Right lobe of liver (tissue), 6 donors: ENCODE results near the gene MYO18A. TPM values are rescaled to one million over a fixed set of nuclear protein-coding genes. Genes with fewer than 3 reads are reported as not detected.
A peak's percentile ranks its signal among the peaks of the same experiment; 100 is the strongest.

Experiments
- ATAC-seq, 4 donors: fragments of 200-7000 bp; cut with Tn5 transposase; one replicate each; pipeline ENCODE4 v1.9.1; 2020; ENCODE audit warnings: mild to moderate bottlenecking in 4 of 4, moderate library complexity in 4 of 4
- DNase-seq, 3 donors: peaks; one replicate each; pipeline ENCODE4 v3.0.0-alpha.2; 2020
- H3K27ac ChIP-seq, 3 donors: fragments of 200-600 bp; one replicate each; pipeline ENCODE4 v1.8.0; 2022
- H3K27me3 ChIP-seq, 2 donors: fragments of 200-600 bp; one replicate each; pipeline ENCODE4 v1.8.0; 2022
- H3K36me3 ChIP-seq, 4 donors: fragments of 200-600 bp; sonication (generic) in 1 of 4; one replicate each; pipeline versions ENCODE4 v1.5.1 to v1.8.0; 2017 to 2022; ENCODE audit warnings: control low read depth in 1 of 4
- H3K4me1 ChIP-seq, 4 donors: fragments of 200-600 bp; sonication (generic) in 1 of 4; one replicate each; pipeline versions ENCODE4 v1.5.1 to v1.8.0; 2017 to 2022; ENCODE audit warnings: control low read depth in 1 of 4
- H3K4me3 ChIP-seq, 3 donors: fragments of 200-600 bp; one replicate each; pipeline ENCODE4 v1.8.0; 2022
- H3K9me3 ChIP-seq, 4 donors: fragments of 200-600 bp; sonication (generic) in 1 of 4; one replicate each; pipeline versions ENCODE4 v1.5.1 to v1.8.0; 2017 to 2022; ENCODE audit warnings: control low read depth in 1 of 4
- CTCF ChIP-seq, 4 donors: fragments of 200-600 bp in 3 of 4; fragments of 450-650 bp in 1 of 4; IDR thresholded peaks; one replicate each; pipeline versions ENCODE4 v1.5.1 to v1.8.0; 2016 to 2022; ENCODE audit warnings: antibody characterized with exemption in 4 of 4, mild to moderate bottlenecking in 2 of 4
- POLR2A ChIP-seq: fragments of 450-650 bp; IDR thresholded peaks from one replicate; pipeline ENCODE4 v1.6.1; 2017; ENCODE audit warnings: antibody characterized with exemption, mild to moderate bottlenecking
- WGBS: methylation state at CpG from one replicate; pipeline ENCODE4 v1.1.6; 2018; ENCODE audit warnings: low coverage, low lambda C conversion rate; ENCODE audit not compliant: insufficient coverage; ENCODE audit errors: missing lambda C conversion rate; 5-methylcytosine and 5-hydroxymethylcytosine counted together
- intact Hi-C, 2 donors: fragments of 100-400 bp; cut with DNase I; formaldehyde crosslinking; loops; one replicate each; pipeline versions ENCODE4 v1.11.2 to v1.14.1; 2022
- total RNA-seq, 6 experiments: library from RNA; depleted of rRNA in 2 of 6; stranded (reverse); fragments of >200 nt in 2 of 6; fragmentation: NEBNext Ultra II Directional in 3 of 6; extraction: Animal tissue kit (Norgen Biotek cat#: 25700) in 3 of 6; gene quantifications; one replicate each; pipeline versions ENCODE4 v1.1.0 to v1.2.4, GENCODE V29; 2016 to 2023
- donor health status: DM: no; HTN: yes; CAD: no.
- donor health status: DM: no; HTN: no; CAD: no.
- donor health status: DM: no; HTN: no; CAD: no.
- donor health status: DM: no; HTN: yes; CAD: no.
- donor health status: DM: no; HTN: yes; CAD: no.

The MYO18A gene
- total RNA-seq, 6 experiments from 2014 or later, result 50.1 to 98.2 (median 81.8) TPM

- peak in 1 of 3 donors; percentile 44 for DNase-seq
- WGBS, result no CpG with 5 or more reads among the region's 10 CpGs
Observed at GRCh38 chr17:29121442-29121841, 58.8 kb downstream of the MYO18A start.

GRCh38 chr17:29120433-29120832, 59.8 kb downstream of the MYO18A start:
- TF ChIP-seq CTCF (IDR thresholded peaks at IDR 0.05) (no peak), POLR2A (no peak)
- Histone ChIP-seq H3K4me1 (peaks cover 0 to 8% (median 0%) of the 10 kb centered on the region in 4 donors), H3K4me3 (no peak overlapping the region), H3K36me3 (peaks cover 0 to 52% (median 18%) of the 10 kb centered on the region in 4 donors), H3K27ac (no peak overlapping the region), H3K27me3 (no peaks in the 10 kb centered on the region), H3K9me3 (no peaks in the 10 kb centered on the region)
- 33% methylated on average over 1 of the region's 2 CpGs for WGBS
- intact Hi-C loops, result loop anchor here in 1 of 2 donors (10.0 kb wide), 1 partner anchor 164 kb away; no protein-coding TSS in a partner anchor
- ATAC-seq (peak; percentile 6 to 45 (median 32)), DNase-seq (peak in 1 of 3 donors; percentile 74)

More at GRCh38 chr17:29121442-29121841, 58.8 kb downstream of the MYO18A start:
- intact Hi-C loops, result loop anchor here in 1 of 2 donors (10.0 kb wide), 1 partner anchor 163 kb away; no protein-coding TSS in a partner anchor
- ATAC-seq, result no peak
- no peak overlapping the region for H3K4me3 ChIP-seq
- peaks cover 0 to 8% (median 0%) of the 10 kb centered on the region in 4 donors for H3K4me1 ChIP-seq
- no peaks in the 10 kb centered on the region for H3K27me3 ChIP-seq
- no peak for TF ChIP-seq CTCF (IDR thresholded peaks at IDR 0.05)
- TF ChIP-seq POLR2A, result no peak
- no peaks in the 10 kb centered on the region for H3K9me3 ChIP-seq
- H3K27ac ChIP-seq, result no peak overlapping the region
- peaks cover 0 to 42% (median 17%) of the 10 kb centered on the region in 4 donors for H3K36me3 ChIP-seq

- TF ChIP-seq CTCF (IDR thresholded peaks at IDR 0.05) (no peak), POLR2A (no peak)
- no peak overlapping the region for H3K4me3 ChIP-seq
- peaks cover 0 to 8% (median 0%) of the 10 kb centered on the region in 4 donors for H3K4me1 ChIP-seq
- no peaks in the 10 kb centered on the region for H3K27me3 ChIP-seq
- DNase-seq (no peak), ATAC-seq (no peak)
- no peak overlapping the region for H3K27ac ChIP-seq
- H3K9me3 ChIP-seq, result no peaks in the 10 kb centered on the region
- intact Hi-C loops, result no loop called here
- peaks cover 4 to 64% (median 23%) of the 10 kb centered on the region in 4 donors for H3K36me3 ChIP-seq
- 60% methylated on average over 2 of the region's 6 CpGs for WGBS
Observed at GRCh38 chr17:29119265-29119664, 60.9 kb downstream of the MYO18A start.

GRCh38 chr17:29116804-29117753, 63.1 kb downstream of the MYO18A start:
- Histone ChIP-seq H3K4me3 (no peak overlapping the region), H3K27ac (no peak overlapping the region), H3K4me1 (peaks cover 0 to 12% (median 3%) of the 10 kb centered on the region in 4 donors), H3K9me3 (no peaks in the 10 kb centered on the region), H3K36me3 (peaks cover 4 to 76% (median 22%) of the 10 kb centered on the region in 4 donors), H3K27me3 (no peaks in the 10 kb centered on the region)
- 27% methylated on average over 10 of the region's 26 CpGs for WGBS
- intact Hi-C loops, result no loop called here
- peak; percentile 77 to 93 (median 90) for TF ChIP-seq CTCF (IDR thresholded peaks at IDR 0.05)
- TF ChIP-seq POLR2A, result no peak
- peak; percentile 42 to 64 (median 56) for ATAC-seq
- peak; percentile 76 to 77 (median 77) for DNase-seq
